LNCAP (cell line): ENCODE results near the gene ESPNL.

Source experiments
- CTCF ChIP-seq: fragments of 450-650 bp; IDR thresholded peaks from 2 replicates; pipeline ENCODE4 v1.5.1; 2017; ENCODE audit warnings: mild to moderate bottlenecking

ESPNL gene

GRCh38 chr2:238100049-238100820, at the start of gene ESPNL:
Gene ESPNL (plus strand): TSS chr2:238100340. CDS start chr2:238100420, 80 bp downstream.
- TF ChIP-seq CTCF = no peak

GRCh38 chr2:238053191-238053776, 46.9 kb upstream of the ESPNL start:
- TF ChIP-seq CTCF = no peak

- TF ChIP-seq CTCF = no peak
Observed at GRCh38 chr2:238055841-238056240, 44.3 kb upstream of the ESPNL start.

GRCh38 chr2:238059505-238059904, 40.6 kb upstream of the ESPNL start:
- no peak for TF ChIP-seq CTCF

GRCh38 chr2:238060096-238060541, 40.0 kb upstream of the ESPNL start:
- TF ChIP-seq CTCF = no peak

- TF ChIP-seq CTCF = no peak
Observed at GRCh38 chr2:238060542-238061314, 39.4 kb upstream of the ESPNL start, which contains the start of gene SCLY. Gene SCLY (plus strand): TSS chr2:238061001. CDS start chr2:238061055, 54 bp downstream.

GRCh38 chr2:238061315-238062202, 38.6 kb upstream of the ESPNL start:
- no peak for TF ChIP-seq CTCF
